ENCODE measurements around the gene TAS2R39. TPM values are rescaled to one million over a fixed set of nuclear protein-coding genes. Genes with fewer than 3 reads are reported as not detected.
"Not testable (repeated sequence)": the region's sequence is repeated elsewhere in the genome, so short reads cannot be mapped to it uniquely, and the experiment has no call there.

TAS2R39 gene
- total RNA-seq, 6 donors from 2014 or later: not detected

DNA sequence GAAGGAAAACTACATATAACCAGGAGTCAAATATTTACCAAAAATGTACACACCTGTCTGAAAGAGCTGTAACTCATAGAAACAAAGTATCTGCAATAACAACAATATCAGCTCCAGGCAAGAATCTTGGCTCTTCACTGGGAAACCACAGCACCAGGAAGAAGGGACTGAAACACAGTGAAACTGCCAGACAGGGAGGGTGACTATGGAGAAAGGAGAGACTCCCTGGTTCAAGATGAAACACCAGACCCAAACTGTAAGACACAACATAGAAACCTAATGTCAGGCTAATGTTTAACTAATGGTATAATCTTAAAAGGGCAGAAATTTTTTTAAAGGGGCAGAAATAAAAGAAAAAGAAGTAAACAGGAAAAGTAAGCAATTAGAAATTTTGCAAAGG lies 11.5 kb upstream of the TAS2R39 start:
- Histone ChIP-seq H3K9me3 (peaks cover 0 to 2% (median under 1%) of the 10 kb centered on the region in 4 donors), H3K27ac (no peak overlapping the region), H3K4me1 (peaks cover 0 to 8% (median 3%) of the 10 kb centered on the region in 4 donors), H3K27me3 (no peaks in the 10 kb centered on the region), H3K4me3 (no peak overlapping the region), H3K36me3 (no peaks in the 10 kb centered on the region)
- no peak for TF ChIP-seq EP300 (IDR thresholded peaks at IDR 0.05)
- no peak for TF ChIP-seq POLR2AphosphoS5 (IDR thresholded peaks at IDR 0.05)
- TF ChIP-seq POLR2A (IDR thresholded peaks at IDR 0.05): no peak
- TF ChIP-seq, protein P1, sequence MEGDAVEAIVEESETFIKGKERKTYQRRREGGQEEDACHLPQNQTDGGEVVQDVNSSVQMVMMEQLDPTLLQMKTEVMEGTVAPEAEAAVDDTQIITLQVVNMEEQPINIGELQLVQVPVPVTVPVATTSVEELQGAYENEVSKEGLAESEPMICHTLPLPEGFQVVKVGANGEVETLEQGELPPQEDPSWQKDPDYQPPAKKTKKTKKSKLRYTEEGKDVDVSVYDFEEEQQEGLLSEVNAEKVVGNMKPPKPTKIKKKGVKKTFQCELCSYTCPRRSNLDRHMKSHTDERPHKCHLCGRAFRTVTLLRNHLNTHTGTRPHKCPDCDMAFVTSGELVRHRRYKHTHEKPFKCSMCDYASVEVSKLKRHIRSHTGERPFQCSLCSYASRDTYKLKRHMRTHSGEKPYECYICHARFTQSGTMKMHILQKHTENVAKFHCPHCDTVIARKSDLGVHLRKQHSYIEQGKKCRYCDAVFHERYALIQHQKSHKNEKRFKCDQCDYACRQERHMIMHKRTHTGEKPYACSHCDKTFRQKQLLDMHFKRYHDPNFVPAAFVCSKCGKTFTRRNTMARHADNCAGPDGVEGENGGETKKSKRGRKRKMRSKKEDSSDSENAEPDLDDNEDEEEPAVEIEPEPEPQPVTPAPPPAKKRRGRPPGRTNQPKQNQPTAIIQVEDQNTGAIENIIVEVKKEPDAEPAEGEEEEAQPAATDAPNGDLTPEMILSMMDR (IDR thresholded peaks at IDR 0.05): no peak
- ATAC-seq (ENCODE audit: low FRiP score in 2 of 2) (no peak), DNase-seq (no peak)

DNA sequence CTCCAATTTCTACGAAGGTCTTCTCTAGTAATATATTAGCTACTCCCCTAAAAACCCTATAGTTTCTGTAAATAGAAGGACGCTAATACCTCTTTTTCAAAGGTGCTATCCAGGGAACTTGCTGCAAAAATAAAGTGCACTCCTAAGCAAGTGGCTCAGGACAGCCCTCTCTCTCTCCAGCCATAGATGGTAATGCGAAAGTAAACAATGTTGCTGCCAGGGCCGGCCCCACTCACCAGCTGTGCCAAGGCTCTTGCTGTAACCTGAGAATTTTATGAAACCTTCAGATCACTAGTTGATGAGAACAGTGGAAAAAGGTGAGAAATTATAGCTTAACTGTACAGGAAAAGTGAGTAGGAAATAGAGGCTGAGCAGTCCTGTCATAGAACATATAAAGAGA lies 10.9 kb upstream of the TAS2R39 start:
- H3K36me3 ChIP-seq: no peaks in the 10 kb centered on the region
- H3K9me3 ChIP-seq: peaks cover 0 to 4% (median 3%) of the 10 kb centered on the region in 4 donors
- H3K4me1 ChIP-seq: peaks cover 0 to 8% (median 3%) of the 10 kb centered on the region in 4 donors
- DNase-seq: peak; percentile 34 to 73
- TF ChIP-seq POLR2A (IDR thresholded peaks at IDR 0.05) (no peak), POLR2AphosphoS5 (IDR thresholded peaks at IDR 0.05) (no peak), EP300 (IDR thresholded peaks at IDR 0.05) (no peak)
- TF ChIP-seq, protein P1 (IDR thresholded peaks at IDR 0.05): no peak
- no peaks in the 10 kb centered on the region for H3K27me3 ChIP-seq
- WGBS, 2 donors: 34 to 52% methylated on average over 4 of the region's 4 CpGs
- H3K27ac ChIP-seq: no peak overlapping the region
- ATAC-seq (ENCODE audit: low FRiP score in 2 of 2): peak in 1 of 2 donors; percentile 75
- H3K4me3 ChIP-seq: no peak overlapping the region

DNA sequence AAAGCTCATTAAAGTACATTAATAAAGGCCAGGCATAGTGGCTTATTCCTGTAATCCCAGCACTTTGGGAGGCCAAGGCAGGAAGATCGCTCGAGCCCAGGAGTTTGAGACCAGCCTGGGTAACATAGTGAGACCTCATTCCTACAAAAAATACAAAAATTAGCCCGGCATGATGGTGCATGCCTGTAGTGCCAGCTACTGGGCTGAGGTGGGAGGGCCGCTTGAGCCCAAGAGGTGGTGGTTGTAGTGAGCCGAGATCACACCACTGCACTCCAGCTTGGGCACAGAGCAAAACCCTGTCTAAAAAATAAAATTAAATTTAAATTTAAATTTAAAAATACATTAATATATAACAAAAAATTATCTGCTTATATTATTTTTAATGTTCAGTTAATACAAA lies 7.1 kb upstream of the TAS2R39 start:
- Histone ChIP-seq H3K27me3 (no peaks in the 10 kb centered on the region), H3K36me3 (no peaks in the 10 kb centered on the region), H3K4me3 (no peak overlapping the region), H3K27ac (no peak overlapping the region), H3K9me3 (peaks cover 0 to 15% (median 4%) of the 10 kb centered on the region in 4 donors), H3K4me1 (peaks cover 0 to 8% (median 3%) of the 10 kb centered on the region in 4 donors)
- no peak for DNase-seq
- ATAC-seq (ENCODE audit: low FRiP score in 2 of 2): no peak
- 85 to 91% methylated on average over 5 of the region's 5 CpGs for WGBS, 2 donors
- TF ChIP-seq, protein P1 (IDR thresholded peaks at IDR 0.05): no peak
- TF ChIP-seq EP300 (IDR thresholded peaks at IDR 0.05) (no peak), POLR2A (IDR thresholded peaks at IDR 0.05) (no peak), POLR2AphosphoS5 (IDR thresholded peaks at IDR 0.05) (no peak)

DNA sequence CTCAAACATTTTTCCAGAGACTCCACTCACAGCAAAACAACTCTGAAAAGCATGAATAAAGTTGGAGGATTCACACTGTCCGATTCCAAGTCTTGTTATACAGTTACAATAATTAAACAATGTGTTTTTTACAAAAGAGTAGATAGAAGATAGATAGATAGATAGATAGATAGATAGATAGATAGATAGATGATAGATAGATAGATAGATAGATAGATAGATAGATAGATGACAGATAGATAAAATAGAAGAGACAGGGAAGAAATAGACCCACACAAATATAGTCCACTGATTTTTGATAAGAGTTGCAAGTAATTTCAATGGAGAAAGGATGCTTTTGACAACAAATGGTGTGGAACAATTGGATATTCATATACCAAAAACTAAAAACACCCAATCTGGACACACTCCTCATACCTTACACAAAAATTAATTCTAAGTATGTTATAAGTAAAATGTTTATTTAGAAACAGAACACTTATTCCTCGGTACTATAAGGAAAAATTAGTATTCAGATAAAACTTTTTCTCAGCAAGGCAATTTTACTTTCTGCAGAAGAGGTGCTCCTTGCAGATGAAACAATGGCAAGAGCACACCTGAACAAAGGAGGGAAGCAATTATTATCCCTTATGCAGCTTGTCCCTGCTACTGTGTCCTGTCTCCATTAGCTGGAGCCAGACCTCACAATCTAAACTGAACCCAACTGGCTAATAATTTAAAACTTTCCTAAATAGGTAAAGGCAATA lies 5.7 kb upstream of the TAS2R39 start:
- H3K4me3 ChIP-seq: no peak overlapping the region
- peaks cover 0 to under 1% (median 0%) of the 10 kb centered on the region in 4 donors for H3K4me1 ChIP-seq
- DNase-seq (no peak), ATAC-seq (ENCODE audit: low FRiP score in 2 of 2) (no peak)
- WGBS, 2 donors: 83 to 91% methylated on average over 2 of the region's 2 CpGs
- H3K36me3 ChIP-seq: no peaks in the 10 kb centered on the region
- no peak for TF ChIP-seq POLR2A (IDR thresholded peaks at IDR 0.05)
- no peaks in the 10 kb centered on the region for H3K27me3 ChIP-seq
- peaks cover 0 to 15% (median 4%) of the 10 kb centered on the region in 4 donors for H3K9me3 ChIP-seq
- no peak overlapping the region for H3K27ac ChIP-seq

DNA sequence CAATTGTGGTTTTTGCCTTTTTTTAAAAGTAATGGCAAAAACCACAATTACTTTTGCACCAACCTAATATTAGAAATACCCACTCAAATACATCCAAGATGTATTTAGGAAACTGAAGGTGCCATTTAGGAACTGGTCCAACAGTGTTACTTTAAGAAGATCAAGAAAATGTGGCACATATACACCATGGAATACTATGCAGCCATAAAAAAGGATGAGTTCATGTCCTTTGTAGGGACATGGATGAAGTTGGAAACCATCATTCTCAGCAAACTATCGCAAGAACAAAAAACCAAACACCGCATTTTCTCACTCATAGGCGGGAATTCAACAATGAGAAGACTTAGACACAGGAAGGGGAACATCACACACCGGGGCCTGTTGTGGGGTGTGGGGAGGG lies 2.4 kb upstream of the TAS2R39 start:
- not testable (repeated sequence) for H3K4me1 ChIP-seq; H3K27ac ChIP-seq; H3K27me3 ChIP-seq; DNase-seq; H3K4me3 ChIP-seq; H3K36me3 ChIP-seq; ATAC-seq (ENCODE audit: low FRiP score in 2 of 2)
- peaks cover 0 to 15% (median 4%) of the 10 kb centered on the region in 4 donors for H3K9me3 ChIP-seq
- 90 to 95% methylated on average over 4 of the region's 4 CpGs for WGBS, 2 donors

DNA sequence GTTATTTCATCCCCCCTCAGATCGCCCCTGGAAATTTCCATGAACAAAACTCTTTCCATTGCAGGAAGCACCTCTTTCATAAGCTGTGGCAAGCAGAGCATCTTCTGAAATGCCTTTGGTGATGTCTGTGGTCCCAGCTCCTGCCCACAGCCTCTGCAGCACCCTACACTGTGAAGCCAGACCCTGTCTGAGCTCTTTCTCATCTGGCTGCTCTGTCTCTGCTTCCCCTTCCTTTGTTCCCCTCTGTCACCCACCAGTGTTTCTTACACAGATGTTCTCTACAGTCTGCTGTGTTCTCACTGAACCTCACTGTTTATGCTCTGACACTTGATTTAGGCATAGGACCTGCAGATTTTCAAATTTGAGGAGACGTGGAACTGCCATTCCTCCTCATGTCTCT lies 1.9 kb upstream of the TAS2R39 start:
- no peak for ATAC-seq (ENCODE audit: low FRiP score in 2 of 2)
- no peaks in the 10 kb centered on the region for H3K4me1 ChIP-seq

More for the DNA sequence above, 1.9 kb upstream of the TAS2R39 start:
- H3K27me3 ChIP-seq: no peaks in the 10 kb centered on the region
- H3K36me3 ChIP-seq: no peaks in the 10 kb centered on the region
- TF ChIP-seq EP300 (IDR thresholded peaks at IDR 0.05) (no peak), POLR2A (IDR thresholded peaks at IDR 0.05) (no peak), POLR2AphosphoS5 (IDR thresholded peaks at IDR 0.05) (no peak)
- TF ChIP-seq, protein P1 (IDR thresholded peaks at IDR 0.05): no peak
- H3K27ac ChIP-seq: no peak overlapping the region
- peaks cover 0 to 15% (median 4%) of the 10 kb centered on the region in 4 donors for H3K9me3 ChIP-seq
- WGBS, 2 donors: 83 to 92% methylated on average over 2 of the region's 2 CpGs
- no peak overlapping the region for H3K4me3 ChIP-seq
- DNase-seq: no peak
